HG02588 (cell line): Measurements from ENCODE around the gene SLC31A1.

Experiments
- ATAC-seq: cut with Tn5 transposase; IDR thresholded peaks from one replicate; pipeline ENCODE4 v1.9.1; 2021; ENCODE audit warnings: mild to moderate bottlenecking, moderate library complexity; ENCODE audit not compliant: unreplicated experiment

The SLC31A1 gene

DNA sequence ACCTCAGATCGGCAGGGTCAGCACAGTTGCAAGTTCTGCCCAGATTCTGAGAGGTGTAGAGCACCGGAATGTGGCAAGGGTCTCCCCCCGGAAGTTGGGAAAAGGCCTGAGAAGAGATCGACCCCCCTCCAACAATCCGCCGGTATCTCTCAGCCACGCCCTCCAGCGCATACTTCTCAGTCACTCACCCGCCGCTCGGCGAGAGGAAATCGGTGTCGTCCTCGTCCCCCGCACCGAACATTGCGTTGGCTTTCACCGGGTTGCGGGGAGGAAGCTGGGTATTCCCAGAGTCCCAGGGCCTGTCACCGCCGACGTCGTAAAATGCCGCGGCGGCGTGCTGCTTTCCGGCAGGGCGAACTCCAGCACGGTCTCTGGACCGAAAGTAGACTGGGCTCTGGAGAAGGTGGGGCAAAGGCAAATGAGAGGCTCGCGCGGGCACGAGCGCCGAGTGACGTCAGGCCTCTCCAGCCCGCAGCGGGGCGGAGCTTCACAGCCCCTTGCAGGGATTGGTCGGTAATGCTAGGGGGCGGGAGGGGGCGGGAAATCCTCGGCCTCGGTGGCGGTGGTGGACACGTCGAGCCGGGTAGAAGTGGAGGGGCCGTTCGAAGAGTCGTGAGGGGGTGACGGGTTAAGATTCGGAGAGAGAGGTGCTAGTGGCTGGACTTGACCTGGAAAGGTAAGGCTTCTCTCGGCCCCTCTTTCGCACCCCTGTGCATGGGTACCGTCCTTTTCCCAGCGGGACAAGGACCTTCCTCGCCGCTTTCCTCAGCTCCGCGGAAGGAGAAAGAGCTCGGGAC, at the start of gene SLC31A1, which contains the start of gene FKBP15:
SLC31A1 (plus strand) TSS at position 542 of the 797 bp plus-strand sequence. CDS start 34,605 bp downstream, outside the sequence.
FKBP15 (minus strand) TSS at position 275 of the 797 bp plus-strand sequence; CDS start at position 241, 34 bp downstream.
- peak; percentile 88 for ATAC-seq

DNA sequence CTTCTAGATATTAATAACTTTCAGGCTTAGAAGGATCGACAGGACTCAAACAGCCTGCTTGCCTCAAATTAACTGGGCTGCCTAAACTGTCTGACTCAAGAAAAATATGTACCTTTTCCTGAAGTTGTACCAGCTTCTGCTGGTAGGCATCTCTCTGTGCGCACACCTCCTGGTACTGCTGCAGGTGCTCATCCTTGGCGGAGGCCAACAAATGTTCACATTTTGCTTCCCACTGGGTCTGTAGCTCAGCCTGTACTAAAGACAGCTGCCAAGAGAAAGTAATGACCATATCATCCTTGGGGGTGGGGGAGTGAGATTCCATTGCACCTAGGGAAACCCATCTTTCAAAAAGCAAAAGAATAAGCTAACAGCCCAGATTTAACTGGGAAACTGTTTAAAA, 48.0 kb upstream of the SLC31A1 start:
- ATAC-seq: no peak

DNA sequence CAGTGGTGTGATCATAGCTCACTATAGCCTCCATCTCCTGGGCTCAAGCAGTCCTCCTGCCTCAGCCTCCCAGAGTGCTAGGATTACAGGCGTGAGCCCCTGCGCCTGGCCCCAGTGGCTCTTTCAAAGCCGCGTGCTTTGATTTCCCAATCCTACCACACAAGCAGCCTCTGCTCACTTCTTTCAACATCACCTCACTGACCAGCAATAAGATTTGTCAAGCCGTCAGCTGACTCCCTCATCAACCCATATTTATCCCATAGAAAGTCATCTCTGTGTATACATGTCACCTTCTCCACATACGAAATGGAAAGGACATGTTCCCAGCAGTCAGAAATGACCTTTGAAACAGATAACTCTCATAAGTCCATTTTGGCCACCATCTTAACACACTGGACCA, 44.5 kb upstream of the SLC31A1 start:
- no peak for ATAC-seq

DNA sequence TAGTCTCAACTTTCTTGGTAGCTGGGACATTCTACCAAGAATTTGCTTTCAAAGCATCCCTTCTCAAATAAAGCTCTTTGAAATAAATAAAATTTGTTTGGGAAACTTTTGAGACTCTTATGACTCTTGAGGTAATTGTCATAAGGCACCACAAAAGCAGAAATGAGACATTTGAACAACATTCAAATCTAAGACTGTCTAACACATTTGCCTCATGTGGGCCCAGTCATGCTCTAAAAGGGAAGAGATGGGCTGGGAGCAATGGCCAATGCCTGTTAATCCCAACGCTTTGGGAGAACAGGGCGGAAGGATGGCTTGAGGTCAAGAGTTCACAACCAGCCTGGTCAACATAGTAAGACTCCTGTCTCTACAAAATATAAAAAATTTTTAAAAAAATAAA, 44.1 kb upstream of the SLC31A1 start:
- ATAC-seq: no peak

DNA sequence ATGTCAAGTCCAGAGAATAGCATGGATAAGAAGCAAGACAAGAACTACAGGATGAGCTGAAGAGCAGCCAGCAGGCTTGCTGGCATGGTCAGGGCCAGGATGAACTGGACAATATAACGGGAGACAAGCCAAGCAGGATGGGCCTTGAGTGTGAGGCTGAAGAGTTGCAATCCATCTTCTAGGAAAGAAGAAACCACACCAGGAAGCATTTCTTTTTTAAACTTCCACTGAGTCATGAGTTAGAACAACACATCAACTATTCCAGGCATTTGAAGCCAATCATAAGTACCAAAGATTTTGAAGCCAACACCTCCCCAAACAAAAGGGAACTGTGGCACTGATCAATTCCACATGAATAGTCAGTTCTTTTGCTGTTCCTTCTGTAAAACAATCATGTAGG, 43.3 kb upstream of the SLC31A1 start:
- ATAC-seq: no peak

DNA sequence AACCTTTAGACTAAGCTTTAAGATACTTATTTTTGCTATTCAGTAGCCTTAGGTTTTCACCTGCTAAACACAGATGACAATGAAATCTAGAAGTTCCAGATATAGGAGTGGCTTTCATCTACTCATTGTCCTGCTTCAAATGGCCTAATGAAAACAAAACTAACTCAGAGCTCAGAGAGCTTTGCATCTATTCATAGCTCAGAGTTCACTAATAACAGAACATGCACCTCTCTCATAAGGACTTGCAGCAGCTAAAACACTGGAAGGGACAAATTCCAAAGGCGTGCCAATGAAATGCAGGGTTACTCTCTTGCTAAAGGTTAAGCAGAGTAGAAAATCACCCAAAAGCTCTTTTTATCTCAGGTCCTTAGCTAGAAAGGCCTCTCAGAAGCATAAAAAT, 41.5 kb upstream of the SLC31A1 start:
- ATAC-seq: no peak

DNA sequence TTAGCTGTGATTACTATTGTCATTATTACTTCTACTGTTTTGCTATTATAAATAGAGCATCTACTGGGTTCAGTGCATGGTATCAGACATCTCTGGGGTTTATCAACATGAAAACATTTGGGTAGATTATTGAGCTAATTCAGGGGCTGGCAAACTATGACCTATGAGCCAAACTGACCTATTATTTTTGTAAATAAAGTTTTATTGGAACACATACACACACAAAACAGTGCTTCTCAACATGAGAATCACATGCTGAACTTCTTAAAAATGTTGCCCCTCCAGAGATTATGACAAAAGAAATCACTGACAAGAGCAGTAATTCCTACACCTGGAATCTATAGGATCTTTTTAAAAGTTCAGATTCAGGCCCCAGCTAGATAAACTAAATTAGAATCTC, 40.2 kb upstream of the SLC31A1 start:
- ATAC-seq: no peak

DNA sequence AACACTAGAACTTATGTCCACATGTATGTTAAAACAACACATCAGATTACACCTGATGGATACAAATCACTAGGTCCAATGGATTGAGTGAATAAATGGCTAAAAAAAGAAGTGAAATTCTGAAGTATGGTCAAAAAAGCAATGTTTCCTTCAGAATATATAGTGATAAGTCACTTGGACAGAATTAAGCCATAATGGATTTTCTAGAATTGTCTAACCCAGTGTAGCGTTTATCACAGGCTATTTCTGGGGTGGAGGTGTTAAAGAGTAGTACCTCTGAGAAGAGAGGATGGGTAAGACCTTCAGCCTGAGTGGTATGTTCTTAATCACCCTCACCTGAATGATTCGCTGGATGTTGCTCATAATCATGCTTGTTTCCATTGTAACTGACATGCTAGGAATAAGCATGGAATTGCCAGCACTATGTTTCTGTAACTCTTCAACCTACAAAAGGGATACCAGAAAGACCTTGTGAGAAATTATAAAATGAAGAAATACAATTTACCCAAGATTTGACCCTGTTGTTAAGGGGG, 37.3 kb upstream of the SLC31A1 start:
- no peak for ATAC-seq

DNA sequence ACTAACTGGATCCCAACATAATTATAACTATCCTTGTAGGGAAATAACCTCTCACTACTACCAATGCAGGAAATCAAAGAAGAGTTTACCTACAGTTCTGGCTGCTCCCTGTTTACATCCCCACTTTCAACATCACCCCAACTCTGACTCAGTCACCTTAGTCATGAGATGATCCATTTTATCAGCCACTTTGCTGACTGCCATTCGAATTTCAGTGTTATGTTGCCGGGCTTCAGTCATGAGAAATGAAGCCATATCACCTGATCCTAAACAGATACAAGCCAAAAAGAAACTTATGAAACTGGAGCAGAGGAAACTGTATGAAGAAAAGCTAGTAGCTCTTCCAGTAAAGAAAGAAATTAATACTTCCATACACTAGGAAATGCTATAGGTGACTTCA, 36.8 kb upstream of the SLC31A1 start:
- no peak for ATAC-seq

DNA sequence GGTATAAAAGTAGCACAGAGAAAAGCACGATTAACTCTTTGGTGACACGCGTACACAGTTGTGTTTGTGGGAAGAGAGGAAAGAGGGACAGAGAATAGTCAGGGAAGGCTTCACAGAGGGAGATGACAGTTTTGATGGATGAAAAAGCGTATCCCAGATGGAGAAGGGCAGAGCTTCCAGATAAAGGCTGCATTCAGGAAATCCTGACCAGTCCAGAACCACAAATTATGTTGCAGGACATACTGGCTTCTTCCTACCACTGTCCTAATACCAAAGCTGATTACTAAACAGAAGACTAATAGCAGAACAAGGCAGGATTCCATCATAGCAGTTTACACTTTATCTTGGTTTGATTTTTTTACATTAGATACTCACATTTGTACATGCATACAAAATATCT, 36.1 kb upstream of the SLC31A1 start:
- no peak for ATAC-seq

DNA sequence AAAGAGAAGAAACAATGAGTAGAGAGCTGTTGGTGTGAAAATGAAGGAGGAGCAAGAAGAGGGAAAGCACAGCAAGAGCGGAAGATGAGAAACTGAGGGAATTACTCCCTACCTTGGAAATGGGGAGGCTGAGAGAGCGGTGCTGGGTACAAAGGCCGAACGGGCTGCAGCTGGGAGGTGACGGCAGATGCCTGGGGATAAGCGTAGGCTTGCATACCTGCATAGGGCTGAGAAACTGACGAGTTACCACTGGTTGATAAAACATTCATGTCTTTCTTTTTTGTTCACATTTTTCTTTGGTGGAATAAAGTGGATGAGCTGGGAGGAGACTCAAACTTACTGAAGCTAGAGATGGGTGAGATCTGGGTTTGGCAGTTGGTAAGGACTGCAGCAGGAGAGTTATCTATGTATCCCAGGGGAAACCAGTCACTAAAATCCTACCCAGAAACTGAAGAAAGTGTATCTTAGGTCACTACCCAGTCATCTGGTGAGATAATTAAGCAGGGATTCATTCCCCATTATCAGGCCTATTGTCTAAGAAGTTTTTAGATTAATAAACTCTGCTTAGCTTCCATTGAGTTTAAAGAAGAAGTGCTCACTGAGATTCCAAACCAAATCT, 35.1 kb upstream of the SLC31A1 start:
- no peak for ATAC-seq

DNA sequence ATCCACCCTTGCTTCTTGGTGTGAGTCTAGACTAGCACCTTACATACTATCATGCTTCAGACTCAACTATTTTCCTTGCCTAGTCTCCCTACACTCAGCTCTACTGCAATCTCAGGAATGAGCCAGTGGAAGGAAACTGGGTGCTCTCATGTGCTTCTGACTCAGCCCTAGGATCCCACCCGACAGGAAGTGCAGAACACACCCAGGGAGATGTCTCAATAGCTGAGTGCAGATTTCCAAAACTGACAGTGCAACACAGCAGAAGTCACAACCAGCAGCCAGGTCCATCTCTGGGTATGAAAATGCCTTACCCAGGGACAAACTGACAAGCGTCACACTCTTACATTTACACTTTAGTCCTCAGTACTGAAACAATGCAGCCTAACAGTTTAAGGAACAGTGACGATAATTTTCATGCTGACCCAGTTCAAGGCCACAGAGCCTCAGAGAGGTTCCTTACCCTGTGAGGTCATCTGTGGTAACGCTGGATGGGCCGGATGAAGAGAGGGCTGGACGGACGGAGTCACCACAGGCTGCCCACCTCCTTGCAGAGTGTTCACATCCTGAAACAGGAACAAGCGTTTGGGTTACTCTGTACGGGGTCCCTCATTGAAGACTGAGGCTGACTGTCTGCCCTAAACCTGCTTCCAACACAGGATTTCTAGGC, 33.3 kb upstream of the SLC31A1 start:
- no peak for ATAC-seq

DNA sequence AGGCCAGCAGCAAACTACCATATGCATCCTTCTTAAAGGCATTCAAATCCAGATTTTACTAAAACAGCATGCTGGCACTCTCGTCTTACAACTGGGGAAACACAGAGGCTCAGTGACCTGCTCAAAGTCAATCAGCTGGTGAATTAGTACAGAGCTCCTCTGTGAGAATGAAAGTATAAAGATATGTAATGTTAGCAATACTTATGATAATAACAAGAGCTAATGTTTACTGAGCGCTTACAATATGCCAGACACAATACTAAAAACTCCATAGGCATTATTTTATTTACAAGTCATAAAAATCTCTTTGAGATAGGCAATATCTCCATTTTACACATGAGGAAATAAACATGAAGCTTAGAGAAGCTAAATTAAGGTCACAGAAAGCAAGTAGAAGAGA, 28.9 kb upstream of the SLC31A1 start:
- ATAC-seq: no peak

DNA sequence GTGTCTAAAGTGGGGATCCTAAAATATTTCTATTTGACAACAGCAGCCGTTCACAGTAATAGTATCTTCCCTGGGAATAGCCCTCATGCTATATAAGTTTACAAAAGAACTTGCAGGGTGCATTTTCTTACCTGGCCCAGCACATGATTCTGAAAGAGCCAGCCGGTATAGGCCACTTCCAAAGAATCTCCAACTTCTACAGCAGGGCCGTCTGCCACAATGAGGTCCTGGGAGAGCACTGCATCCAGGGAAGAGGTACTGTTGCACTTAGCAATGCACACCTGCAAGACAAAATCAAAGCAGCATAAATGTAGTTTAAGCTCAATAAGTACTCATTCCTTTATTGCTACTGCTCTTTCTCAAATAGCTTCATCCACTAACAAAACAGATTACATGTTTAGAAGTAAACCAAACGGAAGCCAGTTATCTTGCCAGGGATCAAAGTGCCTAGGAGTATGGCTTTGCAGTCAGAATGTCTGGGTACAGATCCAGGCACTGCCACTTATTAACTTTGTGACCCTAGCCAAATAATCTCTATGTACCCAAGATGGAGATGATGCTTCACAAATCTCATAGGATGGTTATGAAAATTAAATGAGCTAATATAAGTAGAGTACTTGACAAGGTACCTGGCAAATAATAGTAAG, 21.5 kb upstream of the SLC31A1 start:
- ATAC-seq: no peak

DNA sequence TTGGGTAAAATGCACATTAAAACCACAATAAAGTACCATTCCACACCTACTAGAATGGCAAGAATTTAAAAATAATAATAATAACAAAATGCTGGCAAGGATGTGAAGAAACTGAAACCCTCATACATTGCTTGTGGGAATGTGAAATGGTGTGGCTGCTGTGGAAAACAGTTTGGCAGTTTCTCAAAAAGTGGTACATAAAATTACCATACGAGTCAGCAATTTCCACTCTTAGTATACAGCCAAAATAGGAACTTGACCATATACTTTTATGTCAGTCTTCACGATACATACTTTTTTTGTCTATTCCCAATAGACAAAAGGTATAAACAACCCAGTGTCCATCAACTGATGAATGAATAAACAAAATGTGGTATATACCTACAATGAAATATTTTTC, 15.9 kb upstream of the SLC31A1 start:
- no peak for ATAC-seq

DNA sequence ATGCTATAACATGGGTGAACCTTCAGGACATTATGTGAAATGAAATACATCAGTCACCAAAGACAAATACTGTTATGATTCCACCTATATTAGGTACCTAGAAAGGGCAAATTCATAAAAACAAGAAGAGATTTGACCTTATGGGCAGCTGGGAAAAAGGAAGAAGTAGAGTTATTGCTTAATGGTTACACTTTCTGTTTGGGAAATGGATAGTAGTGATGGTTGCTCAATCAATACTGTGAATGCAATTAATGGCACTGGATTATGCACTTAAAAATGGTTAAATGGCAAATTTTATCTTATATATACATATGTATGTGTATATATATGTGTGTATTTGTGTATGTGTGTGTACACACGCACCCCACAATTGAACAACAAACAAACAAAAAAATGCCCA, 15.5 kb upstream of the SLC31A1 start:
- ATAC-seq: no peak

DNA sequence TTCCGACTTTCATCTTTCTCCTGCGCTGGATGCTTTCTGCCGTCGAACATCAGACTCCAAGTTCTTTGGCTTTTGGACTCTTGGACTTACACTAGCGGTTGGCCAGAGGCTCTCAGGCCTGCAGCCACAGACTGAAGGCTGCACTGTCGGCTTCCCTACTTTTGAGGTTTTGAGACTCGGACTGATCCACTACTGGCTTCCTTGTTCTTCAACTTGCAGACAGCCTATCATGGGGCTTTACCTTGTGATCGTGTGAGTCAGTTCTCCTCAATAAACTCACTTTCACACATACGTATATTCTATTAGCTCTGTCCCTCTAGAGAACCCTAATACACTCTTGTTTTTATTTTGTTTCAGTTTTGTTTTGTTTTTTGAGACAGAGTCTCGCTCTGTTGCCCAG, 10.5 kb upstream of the SLC31A1 start:
- ATAC-seq: no peak

DNA sequence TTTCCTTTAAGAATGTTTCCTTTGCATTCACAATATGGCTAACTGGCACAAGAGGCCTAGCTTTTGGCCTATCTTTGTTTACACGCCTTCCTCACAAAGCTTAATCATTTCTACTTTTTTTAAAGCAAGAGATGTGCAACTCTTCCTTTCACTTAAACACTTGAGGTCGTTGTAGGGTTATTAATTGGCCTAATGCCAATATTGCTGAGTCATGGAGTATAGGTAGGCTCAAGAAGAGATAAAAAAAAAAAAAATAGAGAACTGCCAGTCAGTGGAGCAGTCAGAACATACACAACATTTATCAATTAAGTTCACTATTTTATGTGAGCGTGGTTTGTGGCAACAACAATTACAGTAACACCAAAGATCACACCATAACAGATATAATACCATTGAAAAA, 6.2 kb upstream of the SLC31A1 start:
- no peak for ATAC-seq

DNA sequence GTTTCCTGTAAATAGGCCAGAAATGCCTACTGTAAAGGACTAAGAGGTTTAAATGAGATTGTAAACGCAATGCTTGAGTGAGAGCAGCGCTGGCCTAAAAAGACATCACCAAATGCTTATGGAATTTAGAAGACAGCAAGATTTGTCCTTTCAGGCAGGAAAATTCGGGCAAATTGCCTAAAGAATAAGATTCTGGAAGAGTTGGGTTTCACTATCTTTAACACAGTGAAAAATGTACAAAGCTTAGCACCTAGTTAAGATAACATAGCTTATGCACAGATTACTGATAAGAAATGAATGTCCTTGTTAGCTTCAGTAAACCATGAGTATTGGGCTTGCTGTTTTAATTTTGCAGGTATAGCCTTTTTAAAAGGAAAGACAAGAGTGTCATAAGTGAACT, 4.9 kb upstream of the SLC31A1 start:
- no peak for ATAC-seq

DNA sequence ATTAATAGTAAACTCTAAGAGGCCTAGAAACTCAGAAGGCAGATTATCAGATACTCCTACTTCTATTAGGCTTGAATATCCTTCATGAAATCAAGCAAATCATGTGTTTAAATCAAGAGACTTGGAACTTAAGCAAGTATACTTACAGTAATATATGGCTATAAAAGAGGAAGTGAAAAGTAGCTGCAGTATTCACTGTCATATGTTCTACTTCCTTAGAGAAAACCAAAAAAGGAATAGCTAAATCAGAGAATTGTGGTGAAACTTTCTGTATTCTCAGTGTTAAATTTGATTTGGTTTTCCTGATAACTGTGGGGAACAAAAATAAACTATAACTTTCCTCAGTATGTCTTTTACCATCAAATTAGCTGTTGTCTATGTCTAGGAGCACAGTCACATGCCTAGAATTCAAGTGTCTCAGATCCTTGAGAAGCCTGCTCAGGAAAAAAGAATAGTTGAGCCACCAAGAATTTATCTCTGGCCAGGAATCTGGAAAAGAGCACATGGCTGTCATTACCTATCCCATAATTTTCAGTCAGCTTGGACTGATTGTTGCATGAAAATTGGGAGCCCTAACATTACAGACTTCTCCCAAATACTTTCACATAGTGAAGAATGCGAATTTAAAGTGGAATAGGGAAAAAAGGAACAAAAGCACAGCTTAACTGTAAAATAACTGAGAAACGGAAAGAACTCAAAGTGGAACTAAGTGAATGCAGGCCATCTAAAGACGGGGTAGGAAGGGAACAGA, 2.0 kb upstream of the SLC31A1 start:
- peak; percentile 42 for ATAC-seq

DNA sequence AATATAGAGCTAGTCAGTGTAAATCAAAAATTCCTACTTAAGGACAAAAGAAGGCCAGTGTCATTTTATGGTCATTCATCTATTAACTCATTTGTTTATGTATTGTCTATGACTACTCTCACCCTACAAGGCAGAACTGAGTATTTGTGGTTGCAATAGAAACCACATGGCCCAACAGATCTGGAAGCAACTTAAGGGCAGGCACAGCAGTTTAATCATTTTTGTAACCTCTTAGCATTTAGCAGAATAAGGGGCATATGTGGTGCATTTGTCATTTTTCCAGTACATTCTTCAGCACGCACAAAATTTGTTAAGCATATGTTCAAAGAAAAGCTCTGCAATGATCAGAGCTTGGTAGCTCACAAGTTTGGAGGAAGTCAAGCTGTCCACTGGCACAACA, 1.4 kb upstream of the SLC31A1 start:
- peak; percentile 49 for ATAC-seq
